ENCODE results near the gene NR3C2. TPM values are rescaled to one million over a fixed set of nuclear protein-coding genes. Genes with fewer than 3 reads are reported as not detected.

NR3C2 gene
- polyA plus RNA-seq, 2 donors: 0.57 to 0.67 TPM

DNA sequence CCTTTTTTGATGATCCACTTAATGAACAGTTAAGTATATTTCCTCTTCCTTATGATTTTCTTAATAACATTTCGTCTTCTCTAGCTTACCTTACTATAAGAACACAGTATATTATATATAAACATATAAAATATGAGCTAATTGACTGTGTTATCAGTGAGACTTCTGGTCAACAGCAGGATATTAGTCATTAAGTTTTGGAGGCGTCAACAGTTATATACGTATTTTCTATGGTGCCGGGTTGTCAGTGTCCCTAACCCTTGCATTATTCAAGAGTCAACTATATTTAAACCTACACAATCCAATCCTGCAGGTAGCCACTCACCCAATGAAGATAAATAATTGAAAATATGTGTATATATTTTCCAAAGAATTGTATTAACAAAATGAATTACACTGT lies 88.0 kb downstream of the NR3C2 start:
- H3K36me3 ChIP-seq (ENCODE audit: control insufficient read depth in 2 of 2, insufficient read depth in 2 of 2, low read length in 1 of 2): no peaks in the 10 kb centered on the region
- no peaks in the 10 kb centered on the region for H3K9me3 ChIP-seq (ENCODE audit: control insufficient read depth in 2 of 2, insufficient read depth in 1 of 2, low read depth in 1 of 2, low read length in 1 of 2)
- WGBS, 2 donors: 91 to 93% methylated on average over 4 of the region's 4 CpGs
- H3K27ac ChIP-seq (ENCODE audit: low read depth in 2 of 2, low read length in 1 of 2): no peak overlapping the region
- H3K4me1 ChIP-seq (ENCODE audit: control insufficient read depth in 2 of 2, insufficient read depth in 2 of 2, low read length in 1 of 2): no peaks in the 10 kb centered on the region
- no peak overlapping the region for H3K4me3 ChIP-seq (ENCODE audit: low read depth in 1 of 2, low read length in 2 of 2)
- H3K27me3 ChIP-seq (ENCODE audit: control insufficient read depth in 1 of 2, insufficient read depth in 2 of 2, low read length in 2 of 2): no peaks in the 10 kb centered on the region

DNA sequence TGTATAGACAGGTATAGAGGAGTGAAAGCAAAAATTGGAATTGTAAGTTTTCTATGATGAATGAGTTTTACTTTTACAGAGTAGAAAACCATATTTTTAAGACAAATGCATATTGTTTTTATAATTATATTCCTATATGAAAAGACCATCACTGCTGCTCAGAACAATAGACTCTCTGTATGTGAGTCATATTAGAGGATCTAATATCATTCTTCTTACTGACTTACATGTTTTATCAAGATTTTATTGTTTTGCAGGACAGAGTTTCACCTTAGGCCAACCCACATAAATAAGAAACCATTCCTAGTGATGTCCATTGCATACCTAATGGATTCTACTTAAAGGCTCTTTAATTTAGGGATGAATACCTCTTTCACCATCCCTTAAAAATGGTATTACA lies 88.6 kb downstream of the NR3C2 start:
- Histone ChIP-seq H3K27ac (ENCODE audit: low read depth in 2 of 2, low read length in 1 of 2) (no peak overlapping the region), H3K9me3 (ENCODE audit: control insufficient read depth in 2 of 2, insufficient read depth in 1 of 2, low read depth in 1 of 2, low read length in 1 of 2) (no peaks in the 10 kb centered on the region), H3K27me3 (ENCODE audit: control insufficient read depth in 1 of 2, insufficient read depth in 2 of 2, low read length in 2 of 2) (no peaks in the 10 kb centered on the region), H3K4me3 (ENCODE audit: low read depth in 1 of 2, low read length in 2 of 2) (no peak overlapping the region), H3K36me3 (ENCODE audit: control insufficient read depth in 2 of 2, insufficient read depth in 2 of 2, low read length in 1 of 2) (no peaks in the 10 kb centered on the region), H3K4me1 (ENCODE audit: control insufficient read depth in 2 of 2, insufficient read depth in 2 of 2, low read length in 1 of 2) (no peaks in the 10 kb centered on the region)

DNA sequence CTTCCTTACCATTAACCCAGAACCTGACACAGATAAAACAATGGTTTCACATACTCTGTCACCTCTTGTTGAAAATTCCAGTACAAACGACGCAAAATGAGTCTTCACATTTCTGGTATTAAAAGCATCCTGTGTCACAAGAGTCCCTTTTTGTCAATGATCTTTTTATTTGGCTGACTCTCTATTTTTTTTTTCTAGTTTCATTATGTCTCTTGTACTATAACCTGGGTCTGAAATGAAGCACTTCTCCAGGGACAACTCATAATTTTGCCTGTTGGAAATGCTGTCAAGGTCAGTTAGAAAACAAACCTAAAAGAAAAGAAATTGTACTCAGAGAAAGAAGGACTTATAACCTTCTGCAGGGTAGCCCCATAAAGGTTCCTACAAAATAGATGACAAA lies 93.1 kb downstream of the NR3C2 start:
- Histone ChIP-seq H3K27ac (ENCODE audit: low read depth in 2 of 2, low read length in 1 of 2) (no peak overlapping the region), H3K9me3 (ENCODE audit: control insufficient read depth in 2 of 2, insufficient read depth in 1 of 2, low read depth in 1 of 2, low read length in 1 of 2) (no peaks in the 10 kb centered on the region), H3K27me3 (ENCODE audit: control insufficient read depth in 1 of 2, insufficient read depth in 2 of 2, low read length in 2 of 2) (no peaks in the 10 kb centered on the region), H3K36me3 (ENCODE audit: control insufficient read depth in 2 of 2, insufficient read depth in 2 of 2, low read length in 1 of 2) (no peaks in the 10 kb centered on the region), H3K4me1 (ENCODE audit: control insufficient read depth in 2 of 2, insufficient read depth in 2 of 2, low read length in 1 of 2) (no peaks in the 10 kb centered on the region), H3K4me3 (ENCODE audit: low read depth in 1 of 2, low read length in 2 of 2) (no peak overlapping the region)
- 76 to 80% methylated on average over 2 of the region's 2 CpGs for WGBS, 2 donors

DNA sequence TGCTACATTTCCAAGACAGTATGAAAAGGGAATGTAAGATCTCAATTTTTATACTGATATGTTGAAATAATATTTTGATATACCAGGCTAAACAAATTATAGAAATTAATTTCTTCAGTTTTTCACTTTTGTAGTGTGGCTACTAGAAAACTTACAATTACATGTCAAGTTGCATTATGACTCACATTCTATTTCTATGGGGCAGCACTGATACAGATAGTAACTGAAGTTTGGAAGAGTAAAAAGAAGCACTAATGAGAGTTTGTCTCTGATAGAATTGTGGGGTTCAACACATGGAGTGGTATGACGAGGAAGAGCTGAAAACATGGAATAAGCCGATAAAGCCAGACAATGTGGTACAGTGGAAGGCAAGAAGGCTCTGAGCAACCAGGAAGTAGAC lies 95.6 kb downstream of the NR3C2 start:
- H3K9me3 ChIP-seq (ENCODE audit: control insufficient read depth in 2 of 2, insufficient read depth in 1 of 2, low read depth in 1 of 2, low read length in 1 of 2): no peaks in the 10 kb centered on the region
- 66 to 100% methylated on average over 2 of the region's 2 CpGs for whole genome bisulfite sequencing, 2 donors
- no peak overlapping the region for H3K27ac ChIP-seq (ENCODE audit: low read depth in 2 of 2, low read length in 1 of 2)
- H3K4me3 ChIP-seq (ENCODE audit: low read depth in 1 of 2, low read length in 2 of 2): no peak overlapping the region
- no peaks in the 10 kb centered on the region for H3K36me3 ChIP-seq (ENCODE audit: control insufficient read depth in 2 of 2, insufficient read depth in 2 of 2, low read length in 1 of 2)
- H3K4me1 ChIP-seq (ENCODE audit: control insufficient read depth in 2 of 2, insufficient read depth in 2 of 2, low read length in 1 of 2): no peaks in the 10 kb centered on the region
- no peaks in the 10 kb centered on the region for H3K27me3 ChIP-seq (ENCODE audit: control insufficient read depth in 1 of 2, insufficient read depth in 2 of 2, low read length in 2 of 2)

DNA sequence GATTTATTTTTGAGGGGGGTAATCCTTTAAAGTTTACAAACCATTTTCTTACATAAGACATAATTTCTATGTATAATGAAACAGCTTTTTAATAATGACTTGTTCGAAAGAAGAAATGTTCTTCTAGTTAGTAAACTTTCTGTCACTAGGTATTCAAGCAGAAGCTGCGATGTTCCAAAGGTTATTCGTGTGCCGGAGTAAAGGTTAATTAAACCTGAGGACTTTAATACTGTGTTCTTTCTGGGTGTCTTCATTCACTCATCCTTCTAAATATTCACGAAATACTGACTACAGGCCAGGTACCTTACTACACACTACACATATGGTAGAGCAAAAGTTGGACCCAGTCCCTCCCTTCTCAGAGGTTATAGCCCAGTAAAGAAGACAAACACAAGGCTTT lies 96.7 kb downstream of the NR3C2 start:
- Histone ChIP-seq H3K27ac (ENCODE audit: low read depth in 2 of 2, low read length in 1 of 2) (no peak overlapping the region), H3K9me3 (ENCODE audit: control insufficient read depth in 2 of 2, insufficient read depth in 1 of 2, low read depth in 1 of 2, low read length in 1 of 2) (no peaks in the 10 kb centered on the region), H3K4me3 (ENCODE audit: low read depth in 1 of 2, low read length in 2 of 2) (no peak overlapping the region), H3K36me3 (ENCODE audit: control insufficient read depth in 2 of 2, insufficient read depth in 2 of 2, low read length in 1 of 2) (no peaks in the 10 kb centered on the region), H3K4me1 (ENCODE audit: control insufficient read depth in 2 of 2, insufficient read depth in 2 of 2, low read length in 1 of 2) (no peaks in the 10 kb centered on the region), H3K27me3 (ENCODE audit: control insufficient read depth in 1 of 2, insufficient read depth in 2 of 2, low read length in 2 of 2) (no peaks in the 10 kb centered on the region)
- WGBS, 2 donors: 66% methylated on average over 5 of the region's 5 CpGs

DNA sequence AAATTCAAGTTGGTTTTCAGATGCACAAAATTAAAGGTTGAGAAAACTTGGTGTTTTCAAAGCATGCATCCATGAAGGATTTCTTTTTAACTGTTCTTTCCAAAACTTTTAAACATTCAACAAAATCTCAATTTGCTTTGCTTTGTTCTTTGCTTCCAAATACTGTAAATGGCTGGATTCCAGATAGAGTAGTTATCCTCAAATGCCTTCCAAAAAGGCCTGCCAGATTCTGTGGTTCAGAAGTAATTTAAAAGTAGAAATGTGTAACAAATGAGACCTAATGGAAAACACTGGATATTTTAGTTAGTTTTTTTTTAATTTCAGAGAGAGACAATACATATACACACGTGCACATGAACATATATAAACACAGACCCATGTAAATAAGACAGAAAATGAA lies 97.3 kb downstream of the NR3C2 start:
- no peak overlapping the region for H3K27ac ChIP-seq (ENCODE audit: low read depth in 2 of 2, low read length in 1 of 2)
- H3K36me3 ChIP-seq (ENCODE audit: control insufficient read depth in 2 of 2, insufficient read depth in 2 of 2, low read length in 1 of 2): no peaks in the 10 kb centered on the region
- no peaks in the 10 kb centered on the region for H3K9me3 ChIP-seq (ENCODE audit: control insufficient read depth in 2 of 2, insufficient read depth in 1 of 2, low read depth in 1 of 2, low read length in 1 of 2)
- WGBS, 2 donors: 23 to 51% methylated on average over 1 of the region's 1 CpG
- H3K4me3 ChIP-seq (ENCODE audit: low read depth in 1 of 2, low read length in 2 of 2): no peak overlapping the region
- H3K4me1 ChIP-seq (ENCODE audit: control insufficient read depth in 2 of 2, insufficient read depth in 2 of 2, low read length in 1 of 2): no peaks in the 10 kb centered on the region
- H3K27me3 ChIP-seq (ENCODE audit: control insufficient read depth in 1 of 2, insufficient read depth in 2 of 2, low read length in 2 of 2): no peaks in the 10 kb centered on the region

DNA sequence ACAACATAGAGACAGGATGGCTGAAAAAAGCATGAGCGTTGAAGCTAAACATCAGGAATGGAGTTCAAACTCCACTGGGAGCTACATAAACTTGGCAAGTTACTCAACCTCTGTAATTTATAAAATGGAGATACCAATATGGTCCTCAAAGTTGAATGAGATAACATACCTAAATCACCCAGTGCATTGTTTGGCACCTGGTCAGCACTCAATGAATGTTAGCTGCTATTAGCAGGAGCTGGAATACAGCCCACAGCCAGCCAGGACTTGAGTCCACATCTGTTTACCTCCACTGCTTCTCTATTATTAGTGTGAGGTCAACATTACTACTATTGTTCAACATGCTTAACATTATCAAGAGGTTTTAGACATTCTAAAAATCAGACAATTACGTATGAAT lies 97.9 kb downstream of the NR3C2 start:
- H3K9me3 ChIP-seq (ENCODE audit: control insufficient read depth in 2 of 2, insufficient read depth in 1 of 2, low read depth in 1 of 2, low read length in 1 of 2): no peaks in the 10 kb centered on the region

DNA sequence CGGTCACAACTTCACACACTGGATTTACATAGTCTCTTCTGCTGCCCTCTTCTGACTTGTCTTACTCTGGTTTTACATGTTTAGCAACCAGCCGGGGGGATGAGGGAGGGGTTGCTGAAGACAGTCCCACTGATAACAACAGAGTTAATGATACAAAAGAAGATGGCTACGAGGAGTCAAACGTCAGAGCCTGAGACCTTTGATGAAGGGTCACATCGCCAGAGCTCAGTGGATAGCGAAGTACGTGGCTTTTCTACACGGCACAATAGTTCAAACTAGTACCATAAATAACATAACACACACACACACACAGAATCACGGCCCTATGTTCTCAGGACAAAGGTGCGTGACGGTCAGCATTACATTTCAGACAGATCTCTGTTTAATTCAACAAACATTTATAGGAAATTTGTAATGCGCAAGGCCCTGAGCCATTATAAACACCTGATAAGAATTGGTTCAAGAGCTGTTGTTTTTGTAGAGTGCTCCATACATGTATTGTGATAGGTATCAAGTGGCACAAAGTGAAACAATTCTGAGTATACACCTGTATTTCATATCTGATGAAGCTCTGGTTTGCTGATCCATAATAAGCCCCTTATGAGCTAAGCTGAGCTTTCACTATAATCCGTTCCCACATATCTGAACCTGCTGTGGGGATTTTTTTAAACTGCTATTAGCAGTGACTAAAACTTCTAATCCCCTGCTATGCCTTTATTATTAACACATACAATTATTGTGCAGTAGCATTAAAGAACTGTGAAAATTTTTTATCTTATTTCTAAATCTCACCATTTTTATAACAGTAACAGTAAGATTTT lies 100.0 kb downstream of the NR3C2 start:
- 73 to 88% methylated on average over 13 of the region's 13 CpGs for WGBS, 2 donors
- Histone ChIP-seq H3K9me3 (ENCODE audit: control insufficient read depth in 2 of 2, insufficient read depth in 1 of 2, low read depth in 1 of 2, low read length in 1 of 2) (no peaks in the 10 kb centered on the region), H3K4me3 (ENCODE audit: low read depth in 1 of 2, low read length in 2 of 2) (no peak overlapping the region), H3K27ac (ENCODE audit: low read depth in 2 of 2, low read length in 1 of 2) (no peak overlapping the region), H3K27me3 (ENCODE audit: control insufficient read depth in 1 of 2, insufficient read depth in 2 of 2, low read length in 2 of 2) (no peaks in the 10 kb centered on the region), H3K36me3 (ENCODE audit: control insufficient read depth in 2 of 2, insufficient read depth in 2 of 2, low read length in 1 of 2) (no peaks in the 10 kb centered on the region), H3K4me1 (ENCODE audit: control insufficient read depth in 2 of 2, insufficient read depth in 2 of 2, low read length in 1 of 2) (no peaks in the 10 kb centered on the region)

More for the DNA sequence above, 97.9 kb downstream of the NR3C2 start:
- Histone ChIP-seq H3K36me3 (ENCODE audit: control insufficient read depth in 2 of 2, insufficient read depth in 2 of 2, low read length in 1 of 2) (no peaks in the 10 kb centered on the region), H3K27ac (ENCODE audit: low read depth in 2 of 2, low read length in 1 of 2) (no peak overlapping the region), H3K4me1 (ENCODE audit: control insufficient read depth in 2 of 2, insufficient read depth in 2 of 2, low read length in 1 of 2) (no peaks in the 10 kb centered on the region), H3K4me3 (ENCODE audit: low read depth in 1 of 2, low read length in 2 of 2) (no peak overlapping the region), H3K27me3 (ENCODE audit: control insufficient read depth in 1 of 2, insufficient read depth in 2 of 2, low read length in 2 of 2) (no peaks in the 10 kb centered on the region)
- WGBS, 2 donors: 51 to 54% methylated on average over 2 of the region's 2 CpGs

DNA sequence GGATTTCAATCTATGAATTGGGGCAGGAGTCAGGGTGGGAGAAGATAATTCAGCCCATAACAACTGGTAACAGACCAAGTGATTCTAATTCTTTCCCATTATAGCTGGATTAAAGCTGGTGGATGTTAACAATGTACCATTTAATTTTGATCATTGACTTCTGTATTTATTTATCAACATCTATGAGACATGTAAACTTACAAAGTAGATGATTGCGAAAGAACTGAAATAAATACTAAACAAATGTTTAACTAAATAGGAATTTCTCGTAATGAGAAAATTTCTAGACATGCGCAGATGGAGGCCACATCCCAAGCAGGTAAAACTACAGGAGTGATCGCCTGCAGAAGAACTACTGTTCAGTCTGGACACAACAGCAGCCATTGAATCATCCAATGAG lies 107.1 kb downstream of the NR3C2 start:
- 93 to 96% methylated on average over 4 of the region's 4 CpGs for WGBS, 2 donors
- Histone ChIP-seq H3K9me3 (ENCODE audit: control insufficient read depth in 2 of 2, insufficient read depth in 1 of 2, low read depth in 1 of 2, low read length in 1 of 2) (no peaks in the 10 kb centered on the region), H3K4me1 (ENCODE audit: control insufficient read depth in 2 of 2, insufficient read depth in 2 of 2, low read length in 1 of 2) (no peaks in the 10 kb centered on the region), H3K27ac (ENCODE audit: low read depth in 2 of 2, low read length in 1 of 2) (no peak overlapping the region), H3K4me3 (ENCODE audit: low read depth in 1 of 2, low read length in 2 of 2) (no peak overlapping the region), H3K36me3 (ENCODE audit: control insufficient read depth in 2 of 2, insufficient read depth in 2 of 2, low read length in 1 of 2) (no peaks in the 10 kb centered on the region), H3K27me3 (ENCODE audit: control insufficient read depth in 1 of 2, insufficient read depth in 2 of 2, low read length in 2 of 2) (no peaks in the 10 kb centered on the region)

DNA sequence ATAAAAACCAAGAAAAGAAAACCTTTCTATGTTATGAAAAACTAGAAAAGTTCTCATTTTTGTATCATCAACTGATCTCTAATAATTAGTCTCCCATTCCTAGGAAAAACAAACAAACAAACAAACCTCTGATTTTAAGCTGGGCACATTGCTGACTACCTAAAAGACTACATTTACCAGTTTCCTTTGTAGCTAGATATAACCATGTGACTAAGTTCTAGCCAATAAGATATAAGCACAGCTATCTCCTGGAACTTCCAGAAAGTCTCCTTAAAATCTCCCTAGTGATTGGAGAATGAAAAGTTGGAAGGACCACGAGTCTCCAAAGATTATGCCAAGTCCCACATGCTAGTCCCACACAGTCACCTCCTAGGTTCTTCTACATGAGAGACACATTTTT lies 108.9 kb downstream of the NR3C2 start:
- Histone ChIP-seq H3K9me3 (ENCODE audit: control insufficient read depth in 2 of 2, insufficient read depth in 1 of 2, low read depth in 1 of 2, low read length in 1 of 2) (no peaks in the 10 kb centered on the region), H3K4me3 (ENCODE audit: low read depth in 1 of 2, low read length in 2 of 2) (no peak overlapping the region), H3K4me1 (ENCODE audit: control insufficient read depth in 2 of 2, insufficient read depth in 2 of 2, low read length in 1 of 2) (no peaks in the 10 kb centered on the region), H3K27me3 (ENCODE audit: control insufficient read depth in 1 of 2, insufficient read depth in 2 of 2, low read length in 2 of 2) (no peaks in the 10 kb centered on the region), H3K27ac (ENCODE audit: low read depth in 2 of 2, low read length in 1 of 2) (no peak overlapping the region), H3K36me3 (ENCODE audit: control insufficient read depth in 2 of 2, insufficient read depth in 2 of 2, low read length in 1 of 2) (no peaks in the 10 kb centered on the region)
- 78 to 92% methylated on average over 1 of the region's 1 CpG for WGBS, 2 donors
